Thoracic aorta (tissue), 2 donors: ENCODE measurements around the gene COG5. TPM values are rescaled to one million over a fixed set of nuclear protein-coding genes. Genes with fewer than 3 reads are reported as not detected.
A peak's percentile ranks its signal among the peaks of the same experiment; 100 is the strongest.

Experiments
- ATAC-seq: fragments of 150-250 bp; one replicate; pipeline ENCODE4 v1.8.0; 2017; ENCODE audit warnings: low read depth; ENCODE audit not compliant: insufficient number of reproducible peaks, low FRiP score
- DNase-seq: peaks from one replicate; pipeline ENCODE4 v3.0.0-alpha.2; 2020; ENCODE audit warnings: low spot score
- H3K27ac ChIP-seq, 2 donors: fragments of 200-600 bp; sonication (generic); 1 replicate in 1 of 2; 2 replicates in 1 of 2; pipeline ENCODE4 v1.5.1; 2016; ENCODE audit warnings: mild to moderate bottlenecking in 2 of 2, moderate library complexity in 2 of 2
- H3K27me3 ChIP-seq: fragments of 200-600 bp; sonication (generic); replicated peaks from 2 replicates; pipeline ENCODE4 v1.6.0; 2016; ENCODE audit warnings: mild to moderate bottlenecking; ENCODE audit not compliant: insufficient read depth
- H3K36me3 ChIP-seq: fragments of 200-600 bp; sonication (generic); one replicate; pipeline ENCODE4 v1.5.1; 2016
- H3K4me1 ChIP-seq, 2 donors: fragments of 200-600 bp; sonication (generic); 1 replicate in 1 of 2; 2 replicates in 1 of 2; pipeline versions ENCODE4 v1.5.1 to v1.6.0; 2016; ENCODE audit warnings: low read depth in 2 of 2, mild to moderate bottlenecking in 1 of 2; ENCODE audit not compliant: control insufficient read depth in 1 of 2
- H3K4me3 ChIP-seq: fragments of 200-600 bp; sonication (generic); 2 replicates; pipeline ENCODE4 v1.5.1; 2016; ENCODE audit warnings: mild to moderate bottlenecking
- H3K9me3 ChIP-seq: fragments of 200-600 bp; sonication (generic); 2 replicates; pipeline ENCODE4 v1.5.1; 2016
- total RNA-seq, 2 donors: library from RNA; depleted of rRNA; stranded (reverse); fragments of >200 nt; gene quantifications; one replicate each; pipeline versions ENCODE4 v1.1.0 to v1.2.3, GENCODE V29; 2016
- TF ChIP-seq, protein P1 (sequence below): fragments of 200-600 bp; sonication (generic); IDR thresholded peaks from one replicate; pipeline ENCODE4 v1.5.1; 2019; ENCODE audit warnings: antibody characterized with exemption

Gene COG5
- total RNA-seq, 2 donors from 2014 or later, result 52.5 to 72.4 TPM

DNA sequence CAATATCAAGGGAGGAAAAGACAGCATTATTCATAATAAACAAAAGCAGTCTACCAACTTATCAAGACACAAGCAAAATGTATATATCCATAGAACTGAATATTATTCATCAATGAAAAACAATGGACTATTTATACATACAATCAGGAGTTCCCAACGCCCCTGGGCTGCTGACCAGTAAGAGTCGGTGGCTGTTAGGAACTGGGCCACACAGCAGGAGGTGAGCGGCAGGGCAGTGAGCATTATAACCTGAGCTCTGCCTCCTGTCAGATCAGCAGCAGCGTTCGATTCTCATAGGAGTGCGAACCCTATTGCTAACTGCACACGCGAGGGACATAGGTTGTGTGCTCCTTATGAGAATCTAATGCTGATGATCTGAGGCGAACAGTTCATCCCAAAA, 165.6 kb downstream of the COG5 start:
- ATAC-seq, result no peak
- TF ChIP-seq, protein P1, sequence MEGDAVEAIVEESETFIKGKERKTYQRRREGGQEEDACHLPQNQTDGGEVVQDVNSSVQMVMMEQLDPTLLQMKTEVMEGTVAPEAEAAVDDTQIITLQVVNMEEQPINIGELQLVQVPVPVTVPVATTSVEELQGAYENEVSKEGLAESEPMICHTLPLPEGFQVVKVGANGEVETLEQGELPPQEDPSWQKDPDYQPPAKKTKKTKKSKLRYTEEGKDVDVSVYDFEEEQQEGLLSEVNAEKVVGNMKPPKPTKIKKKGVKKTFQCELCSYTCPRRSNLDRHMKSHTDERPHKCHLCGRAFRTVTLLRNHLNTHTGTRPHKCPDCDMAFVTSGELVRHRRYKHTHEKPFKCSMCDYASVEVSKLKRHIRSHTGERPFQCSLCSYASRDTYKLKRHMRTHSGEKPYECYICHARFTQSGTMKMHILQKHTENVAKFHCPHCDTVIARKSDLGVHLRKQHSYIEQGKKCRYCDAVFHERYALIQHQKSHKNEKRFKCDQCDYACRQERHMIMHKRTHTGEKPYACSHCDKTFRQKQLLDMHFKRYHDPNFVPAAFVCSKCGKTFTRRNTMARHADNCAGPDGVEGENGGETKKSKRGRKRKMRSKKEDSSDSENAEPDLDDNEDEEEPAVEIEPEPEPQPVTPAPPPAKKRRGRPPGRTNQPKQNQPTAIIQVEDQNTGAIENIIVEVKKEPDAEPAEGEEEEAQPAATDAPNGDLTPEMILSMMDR, result no peak

DNA sequence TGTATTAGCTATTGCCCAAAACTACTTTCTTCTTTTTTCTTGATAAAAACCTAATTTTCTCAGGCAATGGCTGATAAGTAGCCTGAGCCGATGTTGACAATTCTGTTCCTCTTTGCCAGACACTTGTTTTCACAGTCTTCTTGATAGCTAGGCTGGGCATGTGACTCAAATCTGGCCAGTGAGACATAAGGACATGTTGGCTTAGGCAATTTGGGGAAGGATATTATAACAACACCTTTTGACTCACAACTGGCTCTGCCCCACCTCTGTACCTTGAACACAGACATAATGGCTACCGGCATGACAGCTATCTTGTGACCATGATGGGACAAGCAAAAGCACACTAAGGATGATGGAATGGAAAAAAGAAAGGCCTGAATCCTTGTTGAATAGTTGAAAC, 166.7 kb downstream of the COG5 start:
- no peaks in the 10 kb centered on the region for H3K36me3 ChIP-seq
- H3K9me3 ChIP-seq, result no peaks in the 10 kb centered on the region
- TF ChIP-seq, protein P1, result no peak
- no peak overlapping the region for H3K4me3 ChIP-seq
- no peak overlapping the region for H3K27ac ChIP-seq
- DNase-seq (no peak), ATAC-seq (no peak)
- H3K27me3 ChIP-seq, result no peaks in the 10 kb centered on the region
- H3K4me1 ChIP-seq, result peaks cover 12 to 36% of the 10 kb centered on the region in 2 donors

More for the DNA sequence above, 165.6 kb downstream of the COG5 start:
- no peaks in the 10 kb centered on the region for H3K9me3 ChIP-seq
- peaks cover 8 to 27% of the 10 kb centered on the region in 2 donors for H3K4me1 ChIP-seq
- H3K36me3 ChIP-seq, result no peaks in the 10 kb centered on the region
- H3K4me3 ChIP-seq, result no peak overlapping the region
- no peak for DNase-seq
- no peaks in the 10 kb centered on the region for H3K27me3 ChIP-seq
- no peak overlapping the region for H3K27ac ChIP-seq

DNA sequence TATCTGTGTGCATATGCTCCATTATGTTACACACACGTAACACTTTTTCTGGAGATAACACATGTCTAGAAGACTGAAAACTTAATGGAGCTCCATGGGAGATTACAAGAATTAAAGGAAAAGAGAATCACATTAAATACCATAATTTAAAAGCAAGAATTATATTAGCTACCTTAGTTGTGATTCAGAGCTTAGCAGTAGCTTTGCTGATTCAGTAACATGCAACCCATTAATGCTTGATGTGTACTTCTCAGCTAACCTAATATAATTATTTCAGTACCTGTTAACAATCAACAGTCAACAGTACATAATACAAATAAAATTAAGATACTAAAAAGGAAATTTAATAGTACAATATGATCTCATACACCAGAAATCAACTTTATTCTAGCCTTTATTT, 167.6 kb downstream of the COG5 start:
- no peak for ATAC-seq
- Histone ChIP-seq H3K36me3 (no peaks in the 10 kb centered on the region), H3K27me3 (no peaks in the 10 kb centered on the region), H3K9me3 (no peaks in the 10 kb centered on the region), H3K4me3 (no peak overlapping the region), H3K27ac (peak overlapping the region in 1 of 2 donors; percentile 1), H3K4me1 (peaks cover 12 to 36% of the 10 kb centered on the region in 2 donors)
- TF ChIP-seq, protein P1, result no peak
- no peak for DNase-seq

DNA sequence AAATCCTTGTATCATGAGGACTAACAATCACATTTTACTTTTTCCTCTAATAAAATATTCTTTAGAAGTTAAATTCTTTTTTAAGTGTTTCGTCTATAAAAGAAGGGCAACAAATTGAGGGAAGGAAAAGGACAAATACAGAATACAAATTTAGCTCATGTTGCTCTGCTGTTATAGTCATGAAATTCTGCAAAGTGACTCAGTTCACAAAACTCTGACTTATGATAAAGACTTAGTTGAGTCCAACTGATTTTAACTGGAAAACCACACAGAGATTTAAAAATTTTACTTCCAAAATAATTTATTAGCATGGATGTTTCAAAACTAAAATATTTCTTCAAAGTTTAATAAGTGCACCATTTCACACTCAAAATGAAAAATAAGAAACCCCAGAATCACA, 168.9 kb downstream of the COG5 start:
- TF ChIP-seq, protein P1, result no peak
- no peaks in the 10 kb centered on the region for H3K9me3 ChIP-seq
- no peaks in the 10 kb centered on the region for H3K36me3 ChIP-seq
- H3K27me3 ChIP-seq, result no peaks in the 10 kb centered on the region
- ATAC-seq (no peak), DNase-seq (no peak)
- peaks cover 12 to 36% of the 10 kb centered on the region in 2 donors for H3K4me1 ChIP-seq
- H3K27ac ChIP-seq, result peak overlapping the region; percentile 42 to 76
- no peak overlapping the region for H3K4me3 ChIP-seq

DNA sequence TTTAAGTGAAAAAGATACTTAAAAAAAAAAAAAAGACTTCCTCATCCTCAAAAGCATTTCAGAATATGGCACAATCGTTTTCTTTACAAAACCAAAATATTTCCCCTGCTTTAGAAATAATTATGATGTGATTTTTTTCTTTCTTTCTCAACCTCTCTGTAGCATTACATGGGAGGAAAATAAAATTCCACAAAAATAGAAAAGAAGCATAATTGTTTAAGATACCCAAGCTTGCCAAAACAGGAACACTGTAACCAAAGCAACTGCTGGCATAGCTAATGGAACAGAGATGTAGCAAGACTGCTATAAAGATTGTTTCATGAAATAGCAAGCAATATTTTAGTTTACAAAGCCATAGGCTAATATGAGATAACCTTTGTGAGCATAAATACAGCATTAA, 169.4 kb downstream of the COG5 start:
- peaks cover 12 to 36% of the 10 kb centered on the region in 2 donors for H3K4me1 ChIP-seq
- peak overlapping the region; percentile 42 to 76 for H3K27ac ChIP-seq
- H3K27me3 ChIP-seq, result no peaks in the 10 kb centered on the region
- TF ChIP-seq, protein P1, result no peak
- H3K9me3 ChIP-seq, result no peaks in the 10 kb centered on the region
- ATAC-seq (no peak), DNase-seq (no peak)
- H3K4me3 ChIP-seq, result no peak overlapping the region
- no peaks in the 10 kb centered on the region for H3K36me3 ChIP-seq
